HepG2 (cell line): Measurements from ENCODE around the gene EPN2. TPM values are rescaled to one million over a fixed set of nuclear protein-coding genes. Genes with fewer than 3 reads are reported as not detected.

ENCODE experiments used
- ARID2 ChIP-seq: sonication (generic); formaldehyde crosslinking; IDR thresholded peaks from 2 replicates; pipeline ENCODE4 v1.8.1; 2022; ENCODE audit warnings: mild to moderate bottlenecking, missing genetic modification reagents, borderline replicate concordance
- BRD4 ChIP-seq: sonication (generic); formaldehyde crosslinking; IDR thresholded peaks from 2 replicates; pipeline ENCODE4 v1.4.0; 2020; ENCODE audit warnings: missing genetic modification reagents
- CREBL2 ChIP-seq: sonication (generic); formaldehyde crosslinking; IDR thresholded peaks from 2 replicates; pipeline ENCODE4 v1.8.1; 2023; ENCODE audit warnings: missing genetic modification reagents, mild to moderate bottlenecking, borderline replicate concordance
- E2F1 ChIP-seq: sonication (generic); formaldehyde crosslinking; IDR thresholded peaks from 2 replicates; pipeline ENCODE4 v1.5.0; 2020; ENCODE audit warnings: missing genetic modification reagents
- ELF3 ChIP-seq: IDR thresholded peaks from 2 replicates; pipeline ENCODE4 v1.6.1; 2016; ENCODE audit warnings: missing genetic modification reagents, missing compliant biosample characterization
- MTA1 ChIP-seq: sonication (generic); formaldehyde crosslinking; IDR thresholded peaks from 2 replicates; pipeline ENCODE4 v1.4.0; 2020; ENCODE audit warnings: missing genetic modification reagents, mild to moderate bottlenecking, borderline replicate concordance
- NFIB ChIP-seq: sonication (generic); formaldehyde crosslinking; IDR thresholded peaks from 2 replicates; pipeline ENCODE4 v1.9.0; 2021; ENCODE audit warnings: missing genetic modification reagents, mild to moderate bottlenecking, borderline replicate concordance
- PPARG ChIP-seq: conservative IDR thresholded peaks from 2 replicates; pipeline ENCODE4 v1.6.1; 2016; ENCODE audit warnings: missing biosample characterization, missing genetic modification reagents
- REXO4 ChIP-seq: sonication (generic); formaldehyde crosslinking; IDR thresholded peaks from 2 replicates; pipeline ENCODE4 v1.8.0; 2022; ENCODE audit warnings: missing genetic modification reagents, mild to moderate bottlenecking, borderline replicate concordance
- RFX3 ChIP-seq: IDR thresholded peaks from 2 replicates; pipeline ENCODE4 v1.6.1; 2016; ENCODE audit warnings: missing biosample characterization, missing genetic modification reagents
- SIN3A ChIP-seq: IDR thresholded peaks from 2 replicates; pipeline ENCODE4 v1.6.1; 2011; ENCODE audit warnings: low read depth, mild to moderate bottlenecking, control low read depth, low read length, borderline replicate concordance
- STAT5B ChIP-seq: sonication (generic); formaldehyde crosslinking; IDR thresholded peaks from 2 replicates; pipeline ENCODE4 v1.4.0; 2020; ENCODE audit warnings: missing genetic modification reagents
- TFAP4 ChIP-seq: sonication (generic); IDR thresholded peaks from 2 replicates; pipeline ENCODE4 v1.6.1; 2016; ENCODE audit warnings: low read depth, borderline replicate concordance
- TOPORS ChIP-seq: sonication (generic); formaldehyde crosslinking; IDR thresholded peaks from 2 replicates; pipeline ENCODE4 v1.8.0; 2023; ENCODE audit warnings: mild to moderate bottlenecking, missing genetic modification reagents
- U2AF2 ChIP-seq: fragments of 200-400 bp; formaldehyde crosslinking; IDR thresholded peaks from 2 replicates; pipeline ENCODE4 v1.6.1; 2017; ENCODE audit warnings: low read depth, mild to moderate bottlenecking, low read length
- ZNF282 ChIP-seq: fragments of 450-650 bp; IDR thresholded peaks from 2 replicates; pipeline ENCODE4 v1.6.1; 2018; ENCODE audit not compliant: partially characterized antibody
- ZNF343 ChIP-seq: sonication (generic); formaldehyde crosslinking; IDR thresholded peaks from 2 replicates; pipeline ENCODE4 v1.4.0; 2020; ENCODE audit warnings: mild to moderate bottlenecking, missing genetic modification reagents
- ZNF350 ChIP-seq: sonication (generic); formaldehyde crosslinking; IDR thresholded peaks from 2 replicates; pipeline ENCODE4 v1.4.0; 2020; ENCODE audit warnings: mild to moderate bottlenecking, low read depth, missing genetic modification reagents, borderline replicate concordance
- ZNF572 ChIP-seq: sonication (generic); formaldehyde crosslinking; IDR thresholded peaks from 2 replicates; pipeline ENCODE4 v1.5.1; 2020; ENCODE audit warnings: mild to moderate bottlenecking, missing genetic modification reagents
- ZNF720 ChIP-seq: sonication (generic); formaldehyde crosslinking; IDR thresholded peaks from 2 replicates; pipeline ENCODE4 v1.4.0; 2020; ENCODE audit warnings: missing genetic modification reagents
- ZNF780A ChIP-seq: sonication (generic); formaldehyde crosslinking; IDR thresholded peaks from 2 replicates; pipeline ENCODE4 v1.8.0; 2022; ENCODE audit warnings: mild to moderate bottlenecking, missing genetic modification reagents, moderate library complexity
- ZNF891 ChIP-seq: sonication (generic); formaldehyde crosslinking; IDR thresholded peaks from 2 replicates; pipeline ENCODE4 v1.5.0; 2020; ENCODE audit warnings: mild to moderate bottlenecking, missing genetic modification reagents
- polyA plus RNA-seq, 8 experiments: library from polyadenylated mRNA; depleted of rRNA in 3 of 8; stranded (reverse) in 7 of 8; unstranded in 1 of 8; fragments of >200 nt; fragmentation: Illumina TruSeq in 4 of 8; extraction: Trizol in 4 of 8; gene quantifications; 2 replicates each; pipeline versions ENCODE4 v1.2.1 to v1.2.3, GENCODE V29; 2011 to 2016; ENCODE audit warnings: low read depth in 4 of 8, missing spikeins in 1 of 8, mixed read lengths in 1 of 8; ENCODE audit not compliant: insufficient read depth in 1 of 8
- total RNA-seq, 5 experiments: library from RNA; depleted of rRNA; stranded (reverse); fragments of >200 nt; fragmentation: Illumina TruSeq; extraction: Trizol; gene quantifications; 2 replicates each; pipeline ENCODE4 v1.2.3, GENCODE V29; 2016; ENCODE audit warnings: low read depth in 1 of 5
- TF ChIP-seq, protein P1 (sequence below): IDR thresholded peaks from 2 replicates; pipeline ENCODE4 v1.6.1; 2016; ENCODE audit warnings: mild to moderate bottlenecking
- TF ChIP-seq, protein P2 (sequence below): sonication (generic); formaldehyde crosslinking; IDR thresholded peaks from 2 replicates; pipeline ENCODE4 v1.4.0; 2020; ENCODE audit warnings: missing genetic modification reagents, mild to moderate bottlenecking, borderline replicate concordance

Gene EPN2
- total and polyA plus RNA-seq, 2 of the 13 experiments (the other 11 are each of a cell fraction or from before 2014, with no cell fraction given), result 7.8 to 19.2 TPM

GRCh38 chr17:19362277-19363113 is 125.3 kb downstream of the EPN2 start, which contains the start of gene B9D1 (continued):
- no peak for TF ChIP-seq CREBL2 (CRISPR knock-in tag)
- 0 out of 2 replicates have a peak, but pooled peaks have one; percentile 17 for TF ChIP-seq ZNF720 (CRISPR knock-in tag)
- no peak for TF ChIP-seq STAT5B (CRISPR knock-in tag)
- 0 out of 2 replicates have a peak, but pooled peaks have one; percentile 71 for TF ChIP-seq ZNF572 (CRISPR knock-in tag)
- TF ChIP-seq U2AF2, result no peak
- peak; percentile 89 for TF ChIP-seq ZNF350 (CRISPR knock-in tag)
- TF ChIP-seq MTA1, result peak; percentile 58; the same call in 1 of the 2 replicates
- 0 out of 2 replicates have a peak, but pooled peaks have one; percentile 42 for TF ChIP-seq TOPORS (CRISPR knock-in tag)
- TF ChIP-seq ARID2 (CRISPR knock-in tag), result no peak
- TF ChIP-seq SIN3A, result peak; percentile 83; the same call in 1 of the 2 replicates
- peak; percentile 39; the same call in 1 of the 2 replicates for TF ChIP-seq ELF3 (CRISPR knock-in tag)
- TF ChIP-seq, protein P1, sequence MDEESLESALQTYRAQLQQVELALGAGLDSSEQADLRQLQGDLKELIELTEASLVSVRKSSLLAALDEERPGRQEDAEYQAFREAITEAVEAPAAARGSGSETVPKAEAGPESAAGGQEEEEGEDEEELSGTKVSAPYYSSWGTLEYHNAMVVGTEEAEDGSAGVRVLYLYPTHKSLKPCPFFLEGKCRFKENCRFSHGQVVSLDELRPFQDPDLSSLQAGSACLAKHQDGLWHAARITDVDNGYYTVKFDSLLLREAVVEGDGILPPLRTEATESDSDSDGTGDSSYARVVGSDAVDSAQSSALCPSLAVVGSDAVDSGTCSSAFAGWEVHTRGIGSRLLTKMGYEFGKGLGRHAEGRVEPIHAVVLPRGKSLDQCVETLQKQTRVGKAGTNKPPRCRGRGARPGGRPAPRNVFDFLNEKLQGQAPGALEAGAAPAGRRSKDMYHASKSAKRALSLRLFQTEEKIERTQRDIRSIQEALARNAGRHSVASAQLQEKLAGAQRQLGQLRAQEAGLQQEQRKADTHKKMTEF (CRISPR knock-in tag), result peak; percentile 76
- TF ChIP-seq, protein P2, sequence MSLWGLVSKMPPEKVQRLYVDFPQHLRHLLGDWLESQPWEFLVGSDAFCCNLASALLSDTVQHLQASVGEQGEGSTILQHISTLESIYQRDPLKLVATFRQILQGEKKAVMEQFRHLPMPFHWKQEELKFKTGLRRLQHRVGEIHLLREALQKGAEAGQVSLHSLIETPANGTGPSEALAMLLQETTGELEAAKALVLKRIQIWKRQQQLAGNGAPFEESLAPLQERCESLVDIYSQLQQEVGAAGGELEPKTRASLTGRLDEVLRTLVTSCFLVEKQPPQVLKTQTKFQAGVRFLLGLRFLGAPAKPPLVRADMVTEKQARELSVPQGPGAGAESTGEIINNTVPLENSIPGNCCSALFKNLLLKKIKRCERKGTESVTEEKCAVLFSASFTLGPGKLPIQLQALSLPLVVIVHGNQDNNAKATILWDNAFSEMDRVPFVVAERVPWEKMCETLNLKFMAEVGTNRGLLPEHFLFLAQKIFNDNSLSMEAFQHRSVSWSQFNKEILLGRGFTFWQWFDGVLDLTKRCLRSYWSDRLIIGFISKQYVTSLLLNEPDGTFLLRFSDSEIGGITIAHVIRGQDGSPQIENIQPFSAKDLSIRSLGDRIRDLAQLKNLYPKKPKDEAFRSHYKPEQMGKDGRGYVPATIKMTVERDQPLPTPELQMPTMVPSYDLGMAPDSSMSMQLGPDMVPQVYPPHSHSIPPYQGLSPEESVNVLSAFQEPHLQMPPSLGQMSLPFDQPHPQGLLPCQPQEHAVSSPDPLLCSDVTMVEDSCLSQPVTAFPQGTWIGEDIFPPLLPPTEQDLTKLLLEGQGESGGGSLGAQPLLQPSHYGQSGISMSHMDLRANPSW (CRISPR knock-in tag), result no peak; the same call in 1 of the 2 replicates
- TF ChIP-seq E2F1, result 0 out of 2 replicates have a peak, but pooled peaks have one; percentile 31
- no peak for TF ChIP-seq ZNF780A
- TF ChIP-seq PPARG (CRISPR knock-in tag), result no peak
- TF ChIP-seq NFIB, result no peak
- TF ChIP-seq TFAP4, result peak; percentile 66; the same call in 1 of the 2 replicates
- TF ChIP-seq ZNF343, result no peak
- TF ChIP-seq BRD4 (CRISPR knock-in tag), result no peak; the same call in 1 of the 2 replicates
- no peak for TF ChIP-seq ZNF891
- no peak for TF ChIP-seq ZNF282
- TF ChIP-seq RFX3 (CRISPR knock-in tag), result peak; percentile 96
- no peak for TF ChIP-seq REXO4 (CRISPR knock-in tag)
